Myocyte (in vitro differentiated cells): Measurements from ENCODE around the gene FKRP. TPM values are rescaled to one million over a fixed set of nuclear protein-coding genes. Genes with fewer than 3 reads are reported as not detected.

Experiments used
- DNase-seq: peaks from one replicate; pipeline ENCODE4 v3.0.0-alpha.2; 2012; ENCODE audit warnings: low read depth
- total RNA-seq: library from RNA; depleted of rRNA; stranded (reverse); fragments of >200 nt; gene quantifications from 2 replicates; pipeline ENCODE4 v1.2.3, GENCODE V29; 2014

FKRP gene
- total RNA-seq, 1 donor from 2014 or later: 24.8 TPM

GRCh38 chr19:46731007-46731501 lies 14.8 kb upstream of the FKRP start:
- peak; percentile 84 for DNase-seq

- no peak for DNase-seq
These were observed 14.3 kb upstream of the FKRP start for GRCh38 chr19:46731584-46731983.

- DNase-seq: no peak
These were observed 13.5 kb upstream of the FKRP start for GRCh38 chr19:46732172-46732938.

GRCh38 chr19:46732966-46733689 lies 12.7 kb upstream of the FKRP start:
- DNase-seq: no peak

- no peak for DNase-seq
These were observed 12.1 kb upstream of the FKRP start for GRCh38 chr19:46733690-46734292.

GRCh38 chr19:46736531-46737297 lies 9.1 kb upstream of the FKRP start:
- DNase-seq: no peak

GRCh38 chr19:46737298-46737654 lies 8.6 kb upstream of the FKRP start:
- DNase-seq: no peak

GRCh38 chr19:46737761-46738171 lies 8.1 kb upstream of the FKRP start:
- DNase-seq: no peak

GRCh38 chr19:46739290-46739771 lies 6.5 kb upstream of the FKRP start:
- peak; percentile 81 for DNase-seq

- no peak for DNase-seq
These were observed 4.4 kb upstream of the FKRP start for GRCh38 chr19:46741447-46741846.

- DNase-seq: no peak
These were observed 2.9 kb upstream of the FKRP start for GRCh38 chr19:46742926-46743480.

- DNase-seq: no peak
These were observed 1.7 kb upstream of the FKRP start for GRCh38 chr19:46744005-46744691.

GRCh38 chr19:46745030-46745429 lies 827 bp upstream of the FKRP start:
- no peak for DNase-seq

GRCh38 chr19:46746281-46747057 lies 612 bp downstream of the FKRP start, which contains the start of gene STRN4:
TSS of gene STRN4 (minus strand) at chr19:46746450. CDS start at chr19:46746430, 20 bp downstream.
- DNase-seq: peak; percentile 65

- peak; percentile 67 for DNase-seq
These were observed 2.7 kb downstream of the FKRP start for GRCh38 chr19:46748325-46749109.

GRCh38 chr19:46753420-46754155 lies 7.7 kb downstream of the FKRP start:
- peak; percentile 36 for DNase-seq

- DNase-seq: no peak
These were observed 9.4 kb downstream of the FKRP start for GRCh38 chr19:46755077-46755852.
